C4-2B (cell line): ENCODE results near the gene TRPT1.

Source experiments
- H3K27ac ChIP-seq: fragments of 450-650 bp; 2 replicates; pipeline ENCODE4 v1.5.1; 2017
- CTCF ChIP-seq: fragments of 450-650 bp; conservative IDR thresholded peaks from 2 replicates; pipeline ENCODE4 v1.5.1; 2017; ENCODE audit warnings: mild to moderate bottlenecking
- ZFX ChIP-seq: fragments of 450-650 bp; IDR thresholded peaks from 2 replicates; pipeline ENCODE4 v1.6.1; 2017

The TRPT1 gene

GRCh38 chr11:64225608-64226506, at the start of gene TRPT1, which contains the start of gene NUDT22:
Gene TRPT1 (minus strand): TSS chr11:64226186. CDS start chr11:64225860, 326 bp downstream.
Gene NUDT22 (plus strand): TSS chr11:64226274. CDS start chr11:64226653, 379 bp downstream.
- no peak; the same call in 1 of the 2 replicates for TF ChIP-seq CTCF
- TF ChIP-seq ZFX = no peak

GRCh38 chr11:64275031-64275800, 49.2 kb upstream of the TRPT1 start:
- TF ChIP-seq CTCF (no peak), ZFX (no peak)
- no peak overlapping the region for H3K27ac ChIP-seq

More at GRCh38 chr11:64225608-64226506, at the start of gene TRPT1, which contains the start of gene NUDT22:
- peak within 1 kb of the TSS; percentile 91 for H3K27ac ChIP-seq

GRCh38 chr11:64269540-64270220, 43.7 kb upstream of the TRPT1 start:
- no peak for TF ChIP-seq CTCF
- TF ChIP-seq ZFX = 0 out of 2 replicates have a peak, but pooled peaks have one; percentile 31
- peak overlapping the region; percentile 95 for H3K27ac ChIP-seq

GRCh38 chr11:64268893-64269539, 43.0 kb upstream of the TRPT1 start:
- H3K27ac ChIP-seq = peak overlapping the region; percentile 95
- TF ChIP-seq CTCF (no peak), ZFX (peak; percentile 59; the same call in 1 of the 2 replicates)

- peak overlapping the region; percentile 95 for H3K27ac ChIP-seq
- no peak for TF ChIP-seq ZFX
- no peak for TF ChIP-seq CTCF
Measured at GRCh38 chr11:64268025-64268892, 42.3 kb upstream of the TRPT1 start.
